ENCODE results near the gene PPP1R13B.

Gene PPP1R13B

DNA sequence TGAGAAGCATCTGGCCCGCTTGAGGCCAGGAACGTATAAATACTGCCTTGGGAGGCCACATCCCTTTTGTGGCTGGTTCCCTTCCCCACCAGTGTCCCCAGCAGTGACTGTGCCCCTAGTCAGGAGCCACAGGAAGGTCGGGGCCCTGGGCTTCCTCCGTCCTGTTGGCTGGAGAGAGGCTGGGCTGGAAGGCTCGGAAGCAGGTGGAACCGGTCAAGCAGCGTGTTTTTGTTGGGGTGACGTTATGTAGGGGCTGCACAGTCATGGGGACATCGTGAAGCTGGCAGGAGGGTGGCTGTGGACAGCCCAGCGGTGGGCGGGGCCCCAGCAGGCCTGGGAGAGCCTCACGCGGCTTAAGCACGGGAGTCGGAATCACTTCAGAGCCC lies 142.3 kb downstream of the PPP1R13B start:
- TF ChIP-seq CTCF (IDR thresholded peaks at IDR 0.05; ENCODE audit: low read depth, low read length): no peak
- DNase-seq (ENCODE audit: low read depth in 2 of 2): no peak
- no peak overlapping the region for H3K4me3 ChIP-seq (replicated peaks in 1 of 2; ENCODE audit: low read depth in 2 of 2, low read length in 2 of 2)

DNA sequence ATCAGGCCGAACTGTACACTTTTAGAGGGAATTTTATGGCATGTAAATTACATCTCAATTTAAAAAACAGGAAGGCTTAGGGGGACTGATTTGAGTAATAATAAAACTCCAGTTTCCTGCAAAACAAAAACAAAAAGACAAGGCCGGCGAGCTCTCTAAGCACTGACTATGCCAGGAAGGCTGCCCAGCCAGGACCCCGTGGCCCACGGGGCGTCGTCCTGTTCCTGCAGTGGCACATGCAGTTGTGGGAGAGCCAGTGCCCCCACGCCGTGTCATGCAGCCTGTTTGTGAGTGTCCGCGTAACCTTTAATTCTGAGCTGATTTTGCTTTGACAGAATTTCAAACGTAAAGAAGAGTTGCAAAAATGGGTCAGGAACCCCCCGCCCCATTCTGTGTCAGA lies 142.7 kb downstream of the PPP1R13B start:
- H3K4me3 ChIP-seq (replicated peaks in 1 of 2; ENCODE audit: low read depth in 2 of 2, low read length in 2 of 2): no peak overlapping the region
- DNase-seq (ENCODE audit: low read depth in 2 of 2): no peak
- TF ChIP-seq CTCF (IDR thresholded peaks at IDR 0.05; ENCODE audit: low read depth, low read length): no peak

GRCh38 chr14:103703433-103704385 lies 143.7 kb downstream of the PPP1R13B start:
- no peak for DNase-seq (ENCODE audit: low read depth in 2 of 2)
- no peak for TF ChIP-seq CTCF (IDR thresholded peaks at IDR 0.05; ENCODE audit: low read depth, low read length)
- no peak overlapping the region for H3K4me3 ChIP-seq (replicated peaks in 1 of 2; ENCODE audit: low read depth in 2 of 2, low read length in 2 of 2)

GRCh38 chr14:103702497-103703432 lies 144.6 kb downstream of the PPP1R13B start:
- TF ChIP-seq CTCF (IDR thresholded peaks at IDR 0.05; ENCODE audit: low read depth, low read length): no peak
- no peak overlapping the region for H3K4me3 ChIP-seq (replicated peaks in 1 of 2; ENCODE audit: low read depth in 2 of 2, low read length in 2 of 2)
- no peak for DNase-seq (ENCODE audit: low read depth in 2 of 2)

DNA sequence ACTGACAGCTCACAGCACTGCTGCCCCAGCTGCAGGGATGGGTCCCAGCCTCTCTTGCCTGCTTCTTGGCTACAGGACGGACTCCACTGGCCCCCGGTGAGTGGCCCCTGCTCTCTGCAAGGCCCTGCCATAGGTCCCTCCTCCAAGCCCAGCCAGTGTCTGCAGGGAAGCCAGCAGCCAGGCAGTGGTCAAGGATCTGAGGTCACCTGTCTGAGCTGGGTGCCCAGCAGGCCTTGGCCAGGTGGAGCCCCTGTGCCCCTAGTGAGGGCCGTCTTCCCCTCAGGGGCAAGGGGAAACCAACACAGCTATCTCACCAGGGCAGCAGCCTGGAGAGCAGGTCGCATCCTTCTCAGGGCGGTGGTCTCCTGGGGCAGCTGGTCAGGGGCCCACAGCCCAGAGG lies 145.3 kb downstream of the PPP1R13B start:
- no peak for TF ChIP-seq CTCF (IDR thresholded peaks at IDR 0.05; ENCODE audit: low read depth, low read length)
- no peak overlapping the region for H3K4me3 ChIP-seq (replicated peaks in 1 of 2; ENCODE audit: low read depth in 2 of 2, low read length in 2 of 2)
- no peak for DNase-seq (ENCODE audit: low read depth in 2 of 2)

- no peak for DNase-seq (ENCODE audit: low read depth in 2 of 2)
- no peak overlapping the region for H3K4me3 ChIP-seq (replicated peaks in 1 of 2; ENCODE audit: low read depth in 2 of 2, low read length in 2 of 2)
These were observed 146.5 kb downstream of the PPP1R13B start for GRCh38 chr14:103700753-103701490.

More at GRCh38 chr14:103700753-103701490, 146.5 kb downstream of the PPP1R13B start:
- TF ChIP-seq CTCF (IDR thresholded peaks at IDR 0.05; ENCODE audit: low read depth, low read length): no peak
